HFFc6 (cell line): ENCODE measurements around the gene ST6GAL1. TPM values are rescaled to one million over a fixed set of nuclear protein-coding genes. Genes with fewer than 3 reads are reported as not detected.

Source experiments
- DNase-seq: peaks from one replicate; pipeline ENCODE4 v3.0.0-alpha.2; 2018
- H3K27ac Mint-ChIP-seq: 2 replicates; pipeline ENCODE4 v1.8.0; 2020; ENCODE audit warnings: mild to moderate bottlenecking, mixed read lengths
- H3K27me3 Mint-ChIP-seq: 2 replicates; pipeline ENCODE4 v1.8.0; 2021; ENCODE audit warnings: mild to moderate bottlenecking, moderate library complexity, mixed read lengths; ENCODE audit not compliant: insufficient read depth
- H3K36me3 Mint-ChIP-seq: 2 replicates; pipeline ENCODE4 v1.8.0; 2021; ENCODE audit warnings: low read depth, mixed read lengths
- H3K4me1 Mint-ChIP-seq: 2 replicates; pipeline ENCODE4 v1.8.0; 2020; ENCODE audit warnings: low read depth, mixed read lengths
- H3K4me3 Mint-ChIP-seq: 2 replicates; pipeline ENCODE4 v1.8.0; 2020; ENCODE audit warnings: mild to moderate bottlenecking, moderate library complexity, mixed read lengths
- H3K9me3 Mint-ChIP-seq: 2 replicates; pipeline ENCODE4 v1.8.0; 2020; ENCODE audit warnings: mild to moderate bottlenecking, mixed read lengths
- total RNA-seq, 6 experiments: library from RNA; stranded (reverse); fragmentation: NEBNext Ultra II Directional; extraction: Animal tissue kit (Norgen Biotek cat#: 25700); gene quantifications; 2 replicates in 1 of 6; 3 replicates in 5 of 6; pipeline ENCODE4 v1.2.3, GENCODE V29; 2021
- TF ChIP-seq, protein P1 (sequence below): fragments of 200-600 bp; sonication (generic); IDR thresholded peaks from 2 replicates; pipeline ENCODE4 v1.5.0; 2021; ENCODE audit warnings: antibody characterized with exemption, mild to moderate bottlenecking

The ST6GAL1 gene
- total RNA-seq, 6 experiments from 2014 or later, result 0.88 to 2.6 (median 1.9) TPM

DNA sequence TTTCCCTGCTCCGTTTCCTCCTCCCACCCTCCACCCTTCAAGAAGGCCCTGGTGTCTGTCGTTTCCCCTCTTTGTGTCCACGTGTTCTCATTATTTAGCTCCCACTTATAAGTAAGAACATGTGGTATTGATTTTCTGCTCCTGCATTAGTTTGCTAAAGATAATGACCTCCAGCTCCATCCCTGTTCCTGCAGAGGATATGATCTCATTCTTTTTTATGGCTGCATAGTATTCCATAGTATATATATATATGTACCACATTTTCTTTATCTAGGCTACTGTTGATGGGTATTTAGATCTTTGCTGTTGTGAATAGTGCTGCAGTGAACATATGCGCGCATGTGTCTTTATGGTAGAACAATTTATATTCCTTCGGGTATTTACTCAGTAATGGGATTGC, 4.8 kb downstream of the ST6GAL1 start:
- Mint-ChIP-seq H3K27me3 (peaks cover 9% of the 10 kb centered on the region), H3K4me1 (peaks cover 23% of the 10 kb centered on the region), H3K36me3 (0 out of 2 replicates have a peak, but pooled peaks cover 4% of the 10 kb centered on the region), H3K9me3 (no peaks in the 10 kb centered on the region), H3K27ac (no peak overlapping the region), H3K4me3 (no peak overlapping the region)
- TF ChIP-seq, protein P1, sequence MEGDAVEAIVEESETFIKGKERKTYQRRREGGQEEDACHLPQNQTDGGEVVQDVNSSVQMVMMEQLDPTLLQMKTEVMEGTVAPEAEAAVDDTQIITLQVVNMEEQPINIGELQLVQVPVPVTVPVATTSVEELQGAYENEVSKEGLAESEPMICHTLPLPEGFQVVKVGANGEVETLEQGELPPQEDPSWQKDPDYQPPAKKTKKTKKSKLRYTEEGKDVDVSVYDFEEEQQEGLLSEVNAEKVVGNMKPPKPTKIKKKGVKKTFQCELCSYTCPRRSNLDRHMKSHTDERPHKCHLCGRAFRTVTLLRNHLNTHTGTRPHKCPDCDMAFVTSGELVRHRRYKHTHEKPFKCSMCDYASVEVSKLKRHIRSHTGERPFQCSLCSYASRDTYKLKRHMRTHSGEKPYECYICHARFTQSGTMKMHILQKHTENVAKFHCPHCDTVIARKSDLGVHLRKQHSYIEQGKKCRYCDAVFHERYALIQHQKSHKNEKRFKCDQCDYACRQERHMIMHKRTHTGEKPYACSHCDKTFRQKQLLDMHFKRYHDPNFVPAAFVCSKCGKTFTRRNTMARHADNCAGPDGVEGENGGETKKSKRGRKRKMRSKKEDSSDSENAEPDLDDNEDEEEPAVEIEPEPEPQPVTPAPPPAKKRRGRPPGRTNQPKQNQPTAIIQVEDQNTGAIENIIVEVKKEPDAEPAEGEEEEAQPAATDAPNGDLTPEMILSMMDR, result no peak
- DNase-seq, result no peak

DNA sequence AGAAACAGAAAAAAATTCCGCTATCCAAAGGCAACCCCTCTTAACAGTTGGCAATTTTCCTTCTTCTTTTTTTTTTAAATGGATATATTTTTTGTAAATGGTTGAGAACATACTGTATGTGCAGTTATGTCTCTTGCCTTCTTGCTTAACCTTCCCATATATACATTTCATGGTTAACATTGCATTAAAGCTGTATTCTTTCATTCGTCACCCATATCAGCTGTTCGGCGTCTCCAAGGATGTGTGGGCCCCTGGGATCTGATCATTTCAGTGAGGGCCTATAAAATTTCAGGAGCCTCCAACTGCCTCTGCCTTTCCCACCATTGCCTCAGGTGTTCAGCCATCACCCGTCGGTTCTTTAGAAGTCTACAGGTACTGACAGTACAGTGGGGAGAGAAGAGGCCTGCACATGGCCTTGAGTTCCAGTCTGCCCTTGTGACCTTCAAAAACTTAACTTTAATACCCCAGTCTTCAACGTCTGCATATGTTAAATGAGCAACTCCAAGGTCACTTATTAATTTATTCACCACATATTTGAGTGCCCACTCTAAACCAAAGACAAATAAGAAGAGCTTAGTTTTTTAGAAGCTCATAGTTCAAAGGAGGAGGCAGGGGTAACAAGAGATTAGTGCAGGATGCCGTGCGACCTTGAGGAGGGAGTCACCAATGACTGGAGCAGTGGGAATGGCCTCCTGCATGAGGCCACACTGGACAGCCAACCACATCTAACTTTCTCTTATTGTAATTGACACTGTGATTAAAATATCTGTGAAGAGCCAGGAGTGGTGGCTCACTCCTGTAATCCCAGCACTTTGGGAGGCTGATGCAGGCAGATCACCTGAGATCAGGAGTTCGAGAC, 6.9 kb downstream of the ST6GAL1 start:
- DNase-seq, result no peak
- TF ChIP-seq, protein P1, result no peak
- Mint-ChIP-seq H3K9me3 (no peaks in the 10 kb centered on the region), H3K36me3 (0 out of 2 replicates have a peak, but pooled peaks cover 4% of the 10 kb centered on the region), H3K4me1 (peaks cover 6% of the 10 kb centered on the region), H3K27me3 (peaks cover 17% of the 10 kb centered on the region), H3K4me3 (no peak overlapping the region), H3K27ac (no peak overlapping the region)

DNA sequence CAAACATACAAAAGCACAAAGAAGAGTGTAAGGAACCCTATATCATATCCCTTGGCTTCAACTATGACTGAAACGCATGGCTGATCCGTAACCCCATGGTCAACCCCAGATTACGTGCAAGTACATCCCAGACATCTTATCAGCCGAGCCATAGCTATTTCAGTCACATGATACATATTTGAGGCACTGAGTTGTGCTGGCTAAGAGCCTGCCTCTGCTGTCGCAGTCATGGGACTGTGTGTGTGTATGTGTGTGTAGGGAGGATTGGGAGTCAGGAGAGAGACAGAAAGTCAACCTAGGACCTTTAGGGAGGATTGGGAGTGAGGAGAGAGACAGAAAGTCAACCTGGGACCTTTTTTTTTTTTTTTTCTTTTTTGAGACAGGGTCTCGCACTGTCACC, 8.4 kb downstream of the ST6GAL1 start:
- Mint-ChIP-seq H3K4me3 (no peak overlapping the region), H3K9me3 (no peaks in the 10 kb centered on the region), H3K36me3 (0 out of 2 replicates have a peak, but pooled peaks cover 4% of the 10 kb centered on the region), H3K27me3 (peaks cover 13% of the 10 kb centered on the region), H3K27ac (no peak overlapping the region), H3K4me1 (no peaks in the 10 kb centered on the region)
- DNase-seq, result no peak
- TF ChIP-seq, protein P1, result no peak

GRCh38 chr3:186939536-186939935, 9.2 kb downstream of the ST6GAL1 start:
- 0 out of 2 replicates have a peak, but pooled peaks cover 4% of the 10 kb centered on the region for H3K36me3 Mint-ChIP-seq
- no peaks in the 10 kb centered on the region for H3K9me3 Mint-ChIP-seq
- no peak overlapping the region for H3K27ac Mint-ChIP-seq
- H3K4me3 Mint-ChIP-seq, result no peak overlapping the region
- H3K4me1 Mint-ChIP-seq, result no peaks in the 10 kb centered on the region
- no peak for DNase-seq
- TF ChIP-seq, protein P1, result no peak
- H3K27me3 Mint-ChIP-seq, result peaks cover 15% of the 10 kb centered on the region

DNA sequence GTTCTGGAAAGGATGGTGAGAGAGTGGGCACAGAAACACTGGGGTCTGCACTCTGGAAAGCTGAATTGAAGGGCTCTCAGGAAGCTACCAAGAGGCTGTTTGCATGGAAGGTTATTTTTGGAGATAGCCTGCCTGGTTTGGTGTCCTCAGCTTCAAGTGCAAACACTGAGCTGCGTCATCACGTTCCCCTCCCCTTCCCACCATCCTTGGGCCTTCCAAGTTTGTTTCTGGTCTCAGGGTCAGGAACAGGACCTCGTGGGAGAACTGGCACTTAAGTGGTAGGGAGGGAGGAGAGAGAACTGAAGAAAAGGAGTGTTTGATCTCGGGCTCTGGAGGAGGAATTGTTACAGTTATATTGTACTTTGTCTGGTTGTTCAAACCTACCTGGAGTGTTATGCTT, 10.6 kb downstream of the ST6GAL1 start:
- peaks cover 23% of the 10 kb centered on the region for H3K27me3 Mint-ChIP-seq
- no peaks in the 10 kb centered on the region for H3K9me3 Mint-ChIP-seq
- DNase-seq, result no peak
- H3K36me3 Mint-ChIP-seq, result no peaks in the 10 kb centered on the region
- H3K27ac Mint-ChIP-seq, result no peak overlapping the region
- no peaks in the 10 kb centered on the region for H3K4me1 Mint-ChIP-seq
- H3K4me3 Mint-ChIP-seq, result no peak overlapping the region
- TF ChIP-seq, protein P1, result no peak
